GM12878 (cell line): Measurements from ENCODE around the gene GM2A. TPM values are rescaled to one million over a fixed set of nuclear protein-coding genes. Genes with fewer than 3 reads are reported as not detected.

Experiments used
- ATAC-seq: fragments of 200-7000 bp; cut with Tn5 transposase; 3 replicates; pipeline ENCODE4 v1.9.1; 2020; ENCODE audit warnings: mild to moderate bottlenecking, moderate library complexity
- BruUV-seq: library from RNA; stranded (reverse); fragments of 400-500 nt; replicated peaks from 2 replicates; lab custom pipeline; 2021; lab: Mats Ljungman, UMichigan
- CTCF ChIA-PET: fragments of 300-600 bp; sonication (Branson Sonifier 250); formaldehyde crosslinking; extraction: SDS; loops from one replicate; lab custom pipeline; 2021; ENCODE audit warnings: inconsistent platforms; lab: Yijun Ruan, JAX
- POLR2A ChIA-PET: fragments of 350-600 bp; formaldehyde crosslinking; extraction: SDS; loops from one replicate; lab custom pipeline; 2021; ENCODE audit warnings: inconsistent platforms; lab: Charles Lee
- RAD21 ChIA-PET: fragments of 300-600 bp; sonication (Branson Sonifier 250); formaldehyde crosslinking; loops from one replicate; lab custom pipeline; 2023; ENCODE audit warnings: antibody characterized with exemption; ENCODE audit not compliant: unreplicated experiment; lab: Charles Lee
- SMC1A ChIA-PET: fragments of 300-600 bp; sonication (Branson Sonifier 250); formaldehyde crosslinking; loops from one replicate; lab custom pipeline; 2023; ENCODE audit not compliant: unreplicated experiment, uncharacterized antibody; lab: Charles Lee
- DNase-seq: peaks from one replicate; pipeline ENCODE4 v3.0.0-alpha.2; 2011; ENCODE audit warnings: low read depth, low spot score
- FAIRE-seq: peaks from 3 replicates; lab custom pipeline; 2011; peaks lifted over from hg19 to GRCh38; lab: Jason Lieb, UNC
- H2AFZ ChIP-seq: 2 replicates; pipeline ENCODE4 v1.6.0; 2011; ENCODE audit warnings: low read depth, low read length, control low read depth; ENCODE audit not compliant: control insufficient read depth
- H3K27ac ChIP-seq: 2 replicates; pipeline ENCODE4 v1.5.1; 2011; ENCODE audit warnings: control low read depth; ENCODE audit not compliant: control insufficient read depth, insufficient read depth
- H3K27me3 ChIP-seq, 2 experiments: replicated peaks in 1 of 2; 2 replicates each; pipeline versions ENCODE4 v1.6.0 to v1.6.1; 2011; ENCODE audit warnings: low read length in 1 of 2; ENCODE audit not compliant: control insufficient read depth in 2 of 2, insufficient read depth in 2 of 2
- H3K36me3 ChIP-seq, 2 experiments: 2 replicates each; pipeline ENCODE4 v1.5.1; 2011; ENCODE audit warnings: low read length in 1 of 2; ENCODE audit not compliant: control insufficient read depth in 2 of 2, insufficient read depth in 2 of 2
- H3K4me1 ChIP-seq: 2 replicates; pipeline ENCODE4 v1.6.1; 2011; ENCODE audit warnings: mild to moderate bottlenecking, low read length, moderate library complexity, mixed read lengths; ENCODE audit not compliant: control insufficient read depth, insufficient read depth
- H3K4me2 ChIP-seq: 2 replicates; pipeline ENCODE4 v1.6.0; 2011; ENCODE audit warnings: control low read depth; ENCODE audit not compliant: control insufficient read depth, insufficient read depth
- H3K4me3 ChIP-seq: fragments of 200-600 bp; sonication (generic); 2 replicates; pipeline ENCODE4 v1.5.1; 2016
- H3K79me2 ChIP-seq: 2 replicates; pipeline ENCODE4 v1.6.0; 2011; ENCODE audit warnings: low read length; ENCODE audit not compliant: control insufficient read depth, insufficient read depth
- H3K9ac ChIP-seq: 2 replicates; pipeline ENCODE4 v1.8.0; 2011; ENCODE audit warnings: low read length, control low read depth, mixed read lengths; ENCODE audit not compliant: control insufficient read depth, insufficient read depth
- H3K9me3 ChIP-seq: replicated peaks from 3 replicates; pipeline ENCODE4 v1.5.1; 2011; ENCODE audit warnings: mild to moderate bottlenecking, low read length; ENCODE audit not compliant: control insufficient read depth, insufficient read depth
- H4K20me1 ChIP-seq: 2 replicates; pipeline ENCODE4 v1.6.0; 2011; ENCODE audit not compliant: control insufficient read depth, insufficient read depth
- ASH2L ChIP-seq: fragments of 300-600, 200-600 bp; sonication (generic); IDR thresholded peaks from 2 replicates; pipeline ENCODE4 v1.6.1; 2017; ENCODE audit warnings: low read depth, mild to moderate bottlenecking, borderline replicate concordance
- ATF3 ChIP-seq: IDR thresholded peaks from 2 replicates; pipeline ENCODE4 v1.6.1; 2011; ENCODE audit warnings: low read depth, mild to moderate bottlenecking, low read length, moderate library complexity, borderline replicate concordance; ENCODE audit errors: extremely low read depth
- CBX3 ChIP-seq: fragments of 200-600 bp; sonication (generic); IDR thresholded peaks from 2 replicates; pipeline ENCODE4 v1.6.1; 2016; ENCODE audit warnings: low read depth, borderline replicate concordance
- CEBPB ChIP-seq, 2 experiments: fragments of 150-350 bp in 1 of 2; IDR thresholded peaks; 2 replicates each; pipeline ENCODE4 v1.6.1; 2012 to 2014; ENCODE audit warnings: low read depth in 2 of 2, low read length in 2 of 2, borderline replicate concordance in 1 of 2, inconsistent platforms in 1 of 2
- IRF5 ChIP-seq: fragments of 450-650 bp; IDR thresholded peaks from 2 replicates; pipeline ENCODE4 v1.6.1; 2017; ENCODE audit warnings: borderline replicate concordance
- KAT2A ChIP-seq: conservative IDR thresholded peaks from 2 replicates; pipeline ENCODE4 v1.6.1; 2011; ENCODE audit warnings: low read depth, low read length; ENCODE audit not compliant: control insufficient read depth
- MXI1 ChIP-seq: fragments of 150-350 bp; IDR thresholded peaks from 2 replicates; pipeline ENCODE4 v1.6.1; 2011; ENCODE audit warnings: low read depth, mild to moderate bottlenecking, inconsistent platforms, low read length, improper control_type of control experiment
- NFYA ChIP-seq: IDR thresholded peaks from 2 replicates; pipeline ENCODE4 v1.6.1; 2011; ENCODE audit warnings: low read depth, mild to moderate bottlenecking, low read length, improper control_type of control experiment, borderline replicate concordance
- NFYB ChIP-seq: IDR thresholded peaks from 2 replicates; pipeline ENCODE4 v1.6.1; 2011; ENCODE audit warnings: low read depth, mild to moderate bottlenecking, low read length, improper control_type of control experiment, moderate library complexity; ENCODE audit not compliant: insufficient read depth
- NRF1 ChIP-seq: conservative IDR thresholded peaks from 2 replicates; pipeline ENCODE4 v1.6.1; 2011; ENCODE audit warnings: mild to moderate bottlenecking, low read depth, low read length, improper control_type of control experiment
- ZBED1 ChIP-seq: IDR thresholded peaks from 2 replicates; pipeline ENCODE4 v1.6.1; 2016; ENCODE audit warnings: borderline replicate concordance
- ZBTB11 ChIP-seq: fragments of 450-650 bp; formaldehyde crosslinking; IDR thresholded peaks from 2 replicates; pipeline ENCODE4 v1.5.0; 2022; ENCODE audit warnings: mild to moderate bottlenecking, missing genetic modification characterization
- ZNF687 ChIP-seq: fragments of 450-650 bp; IDR thresholded peaks from 2 replicates; pipeline ENCODE4 v1.6.1; 2017; ENCODE audit warnings: mild to moderate bottlenecking, moderate library complexity
- ZZZ3 ChIP-seq: IDR thresholded peaks from 2 replicates; pipeline ENCODE4 v1.6.1; 2011; ENCODE audit warnings: low read depth; ENCODE audit not compliant: control insufficient read depth, insufficient read length
- WGBS: methylation state at CpG from one replicate; pipeline ENCODE4 v1.1.6; 2016; ENCODE audit warnings: low lambda C conversion rate; ENCODE audit not compliant: insufficient replicate concordance, insufficient coverage; ENCODE audit errors: missing lambda C conversion rate; 5-methylcytosine and 5-hydroxymethylcytosine counted together
- in situ Hi-C: fragments of 300-500 bp; cut with MboI; formaldehyde crosslinking; loops from 9 replicates; pipeline ENCODE4 v1.14.3; 2018; ENCODE audit warnings: mixed read lengths
- intact Hi-C: fragments of 100-400 bp; cut with micrococcal nuclease; formaldehyde crosslinking; loops from one replicate; pipeline ENCODE4 v1.14.2; 2022; ENCODE audit not compliant: unreplicated experiment
- polyA plus RNA-seq, 11 experiments: library from polyadenylated mRNA; depleted of rRNA in 4 of 11; unstranded in 6 of 11; stranded (reverse) in 5 of 11; fragments of >200 nt; fragmentation: Nextera tagmentation in 4 of 11; fragmentation: Illumina TruSeq in 1 of 11; extraction: Ambion mirVana in 4 of 11; extraction: Trizol in 1 of 11; gene quantifications; 1 replicate in 1 of 11; 2 replicates in 10 of 11; pipeline versions ENCODE4 v1.2.1 to v1.2.3, GENCODE V29; 2011 to 2016; ENCODE audit warnings: inconsistent platforms in 2 of 11, missing spikeins in 2 of 11, low read depth in 1 of 11
- total RNA-seq, 4 experiments: library from RNA; depleted of rRNA in 3 of 4; stranded (reverse); fragments of >200 nt in 3 of 4; fragmentation: Illumina TruSeq in 1 of 4; extraction: Trizol in 1 of 4; gene quantifications; 2 replicates each; pipeline versions ENCODE4 v1.2.1 to v1.2.3, GENCODE V29; 2013 to 2021

Gene GM2A
- total and polyA plus RNA-seq, 10 of the 15 experiments (the other 5 are each of a cell fraction or from before 2014, with no cell fraction given) = 33.6 to 106 (median 68.2) TPM

GRCh38 chr5:151259931-151260330 is 6.9 kb downstream of the GM2A start:
- intact Hi-C loops (loop anchor here (10.0 kb wide), 1 partner anchor 475 kb away; no protein-coding TSS in a partner anchor), in situ Hi-C loops (no loop called here)
- SMC1A ChIA-PET = interaction anchor here (1.1 to 4.0 kb wide), 4 partner anchors 10 to 28 kb away, joined by 4 to 34 read pairs (median 10); no protein-coding TSS in a partner anchor
- H3K79me2 ChIP-seq = peaks cover 54% of the 10 kb centered on the region
- H3K4me1 ChIP-seq = peaks cover 24% of the 10 kb centered on the region
- POLR2A ChIA-PET = interaction anchor here (8.5 kb wide), 1 partner anchor 46 kb away, joined by 216 read pairs; no protein-coding TSS in a partner anchor
- FAIRE-seq = no peak
- H2AFZ ChIP-seq = no peak overlapping the region
- DNase-seq = no peak
- no peak overlapping the region for H3K4me3 ChIP-seq
- CTCF ChIA-PET = interaction anchor here (1.4 to 4.0 kb wide), 2 partner anchors 19 to 56 kb away, joined by 5 to 19 read pairs; no protein-coding TSS in a partner anchor
- H3K9me3 ChIP-seq = no peaks in the 10 kb centered on the region
- no peak for ATAC-seq
- H3K36me3 ChIP-seq = peaks cover 9 to 14% of the 10 kb centered on the region in 2 experiments
- no peaks in the 10 kb centered on the region for H4K20me1 ChIP-seq
- no peak overlapping the region for H3K4me2 ChIP-seq
- BruUV-seq = no TSS peak
- no peak overlapping the region for H3K9ac ChIP-seq
- no peaks in the 10 kb centered on the region for H3K27me3 ChIP-seq
- H3K27ac ChIP-seq = no peak overlapping the region
- WGBS = 98% methylated on average over 4 of the region's 4 CpGs
- RAD21 ChIA-PET = interaction anchor here (1.4 kb wide), 1 partner anchor 19 kb away, joined by 4 read pairs; no protein-coding TSS in a partner anchor
- TF ChIP-seq ZZZ3 (no peak), ASH2L (no peak), ZBTB11 (CRISPR knock-in tag) (no peak), CBX3 (no peak), ATF3 (no peak), CEBPB (IDR thresholded peaks at IDR 0.05; ENCODE audit: borderline replicate concordance in 1 of 2, low read depth in 2 of 2, low read length in 2 of 2) (no peak), NFYB (no peak), NRF1 (no peak), NFYA (no peak), IRF5 (no peak), KAT2A (no peak), MXI1 (no peak), ZBED1 (no peak), ZNF687 (no peak)
